IPS DF 6.9 (cell line): ENCODE measurements around the gene BNC2.
"Not testable (repeated sequence)": the region's sequence is repeated elsewhere in the genome, so short reads cannot be mapped to it uniquely, and the experiment has no call there.

Experiments
- DNase-seq: peaks from one replicate; pipeline ENCODE4 v3.0.0-alpha.2; 2013; ENCODE audit warnings: low read depth, low spot score
- H3K27ac ChIP-seq: one replicate; pipeline ENCODE4 v1.5.1; 2013; ENCODE audit warnings: low read length, control low read depth
- H3K27me3 ChIP-seq: 2 replicates; pipeline ENCODE4 v1.6.1; 2013; ENCODE audit warnings: mild to moderate bottlenecking, low read length; ENCODE audit not compliant: control insufficient read depth, insufficient read depth
- H3K36me3 ChIP-seq: 2 replicates; pipeline ENCODE4 v1.6.1; 2013; ENCODE audit warnings: low read length; ENCODE audit not compliant: control insufficient read depth, insufficient read depth
- H3K4me1 ChIP-seq: 2 replicates; pipeline ENCODE4 v1.6.1; 2013; ENCODE audit warnings: low read length; ENCODE audit not compliant: control insufficient read depth, insufficient read depth
- H3K4me3 ChIP-seq: 2 replicates; pipeline ENCODE4 v1.5.1; 2013; ENCODE audit warnings: mild to moderate bottlenecking, low read length
- H3K9me3 ChIP-seq: 2 replicates; pipeline ENCODE4 v1.6.1; 2013; ENCODE audit warnings: low read length, inconsistent platforms; ENCODE audit not compliant: control insufficient read depth, insufficient read depth
- WGBS: extraction: QIAGEN DNeasy Blood & Tissue Kit; methylation state at CpG from one replicate; pipeline ENCODE4 v1.1.7; 2013; ENCODE audit warnings: mixed read lengths, missing lambda C conversion rate; ENCODE audit not compliant: insufficient read length, insufficient coverage; 5-methylcytosine and 5-hydroxymethylcytosine counted together

Gene BNC2

GRCh38 chr9:16539626-16540025, 330.8 kb downstream of the BNC2 start:
- not testable (repeated sequence) for H3K36me3 ChIP-seq, H3K27me3 ChIP-seq, H3K27ac ChIP-seq, H3K4me1 ChIP-seq, H3K9me3 ChIP-seq, DNase-seq, H3K4me3 ChIP-seq
- no CpG with 5 or more reads among the region's 1 CpG for WGBS

- Histone ChIP-seq H3K36me3 (no peaks in the 10 kb centered on the region), H3K27ac (no peak overlapping the region), H3K4me3 (no peak overlapping the region), H3K27me3 (no peaks in the 10 kb centered on the region), H3K9me3 (no peaks in the 10 kb centered on the region), H3K4me1 (no peaks in the 10 kb centered on the region)
- no peak for DNase-seq
- WGBS: no CpG with 5 or more reads among the region's 1 CpG
Measured at GRCh38 chr9:16535555-16535954, 334.9 kb downstream of the BNC2 start.

GRCh38 chr9:16532681-16533450, 337.6 kb downstream of the BNC2 start:
- Histone ChIP-seq H3K9me3 (no peaks in the 10 kb centered on the region), H3K4me1 (no peaks in the 10 kb centered on the region), H3K36me3 (no peaks in the 10 kb centered on the region), H3K4me3 (no peak overlapping the region), H3K27me3 (no peaks in the 10 kb centered on the region), H3K27ac (no peak overlapping the region)
- DNase-seq: no peak
- WGBS: no CpG with 5 or more reads among the region's 2 CpGs

- Histone ChIP-seq H3K27ac (no peak overlapping the region), H3K9me3 (no peaks in the 10 kb centered on the region), H3K4me3 (no peak overlapping the region), H3K27me3 (no peaks in the 10 kb centered on the region), H3K4me1 (no peaks in the 10 kb centered on the region), H3K36me3 (no peaks in the 10 kb centered on the region)
- no peak for DNase-seq
- no CpG with 5 or more reads among the region's 3 CpGs for WGBS
Measured at GRCh38 chr9:16532272-16532671, 338.2 kb downstream of the BNC2 start.

GRCh38 chr9:16530669-16531642, 339.5 kb downstream of the BNC2 start:
- WGBS: no CpG with 5 or more reads among the region's 13 CpGs
- H3K4me1 ChIP-seq: no peaks in the 10 kb centered on the region
- no peaks in the 10 kb centered on the region for H3K9me3 ChIP-seq
- H3K27ac ChIP-seq: no peak overlapping the region
- no peak overlapping the region for H3K4me3 ChIP-seq
- H3K27me3 ChIP-seq: no peaks in the 10 kb centered on the region
- no peak for DNase-seq
- H3K36me3 ChIP-seq: no peaks in the 10 kb centered on the region

GRCh38 chr9:16527573-16527972, 342.9 kb downstream of the BNC2 start:
- Histone ChIP-seq H3K4me1 (0 out of 2 replicates have a peak, but pooled peaks cover 1% of the 10 kb centered on the region), H3K9me3 (no peaks in the 10 kb centered on the region), H3K36me3 (no peaks in the 10 kb centered on the region), H3K27me3 (no peaks in the 10 kb centered on the region), H3K27ac (no peak overlapping the region), H3K4me3 (no peak overlapping the region)
- no peak for DNase-seq
- WGBS: no CpG with 5 or more reads among the region's 9 CpGs

GRCh38 chr9:16526380-16526779, 344.1 kb downstream of the BNC2 start:
- H3K4me3 ChIP-seq: no peak overlapping the region
- H3K9me3 ChIP-seq: no peaks in the 10 kb centered on the region
- no peaks in the 10 kb centered on the region for H3K27me3 ChIP-seq
- WGBS: no CpG with 5 or more reads among the region's 3 CpGs
- no peaks in the 10 kb centered on the region for H3K36me3 ChIP-seq
- no peak for DNase-seq
- 0 out of 2 replicates have a peak, but pooled peaks cover 1% of the 10 kb centered on the region for H3K4me1 ChIP-seq
- no peak overlapping the region for H3K27ac ChIP-seq

- DNase-seq: no peak
- Histone ChIP-seq H3K36me3 (no peaks in the 10 kb centered on the region), H3K9me3 (no peaks in the 10 kb centered on the region), H3K27ac (no peak overlapping the region), H3K4me1 (0 out of 2 replicates have a peak, but pooled peaks cover 1% of the 10 kb centered on the region), H3K27me3 (no peaks in the 10 kb centered on the region; the same call in 1 of the 2 replicates), H3K4me3 (no peak overlapping the region)
- no CpG with 5 or more reads among the region's 2 CpGs for WGBS
Measured at GRCh38 chr9:16524823-16525222, 345.6 kb downstream of the BNC2 start.

GRCh38 chr9:16524078-16524477, 346.4 kb downstream of the BNC2 start:
- no peak overlapping the region for H3K4me3 ChIP-seq
- peaks cover 3% of the 10 kb centered on the region for H3K4me1 ChIP-seq
- no peaks in the 10 kb centered on the region for H3K9me3 ChIP-seq
- H3K36me3 ChIP-seq: no peaks in the 10 kb centered on the region
- no CpG with 5 or more reads among the region's 3 CpGs for WGBS
- DNase-seq: no peak
- no peak overlapping the region for H3K27ac ChIP-seq
- no peaks in the 10 kb centered on the region; the same call in 1 of the 2 replicates for H3K27me3 ChIP-seq

- no peaks in the 10 kb centered on the region for H3K36me3 ChIP-seq
- WGBS: no CpG with 5 or more reads among the region's 3 CpGs
- H3K27ac ChIP-seq: no peak overlapping the region
- peaks cover 3% of the 10 kb centered on the region for H3K4me1 ChIP-seq
- H3K4me3 ChIP-seq: no peak overlapping the region
- no peak for DNase-seq
- H3K27me3 ChIP-seq: no peaks in the 10 kb centered on the region; the same call in 1 of the 2 replicates
- no peaks in the 10 kb centered on the region for H3K9me3 ChIP-seq
Measured at GRCh38 chr9:16521868-16522411, 348.5 kb downstream of the BNC2 start.
